Umbilical cord (tissue), 2 donors: ENCODE measurements around the gene BPIFB6. TPM values are rescaled to one million over a fixed set of nuclear protein-coding genes. Genes with fewer than 3 reads are reported as not detected.

Source experiments
- DNase-seq: peaks from one replicate; pipeline ENCODE4 v3.0.0-alpha.2; 2015; ENCODE audit warnings: low spot score
- total RNA-seq: library from RNA; depleted of rRNA; stranded (reverse); fragments of >200 nt; gene quantifications from one replicate; pipeline ENCODE4 v1.2.3, GENCODE V29; 2014; ENCODE audit warnings: low replicate concordance; ENCODE audit not compliant: insufficient read depth

Gene BPIFB6
- total RNA-seq, 1 donor from 2014 or later, result not detected

- no peak for DNase-seq
Observed at GRCh38 chr20:33059741-33060390, 28.4 kb downstream of the BPIFB6 start.

DNA sequence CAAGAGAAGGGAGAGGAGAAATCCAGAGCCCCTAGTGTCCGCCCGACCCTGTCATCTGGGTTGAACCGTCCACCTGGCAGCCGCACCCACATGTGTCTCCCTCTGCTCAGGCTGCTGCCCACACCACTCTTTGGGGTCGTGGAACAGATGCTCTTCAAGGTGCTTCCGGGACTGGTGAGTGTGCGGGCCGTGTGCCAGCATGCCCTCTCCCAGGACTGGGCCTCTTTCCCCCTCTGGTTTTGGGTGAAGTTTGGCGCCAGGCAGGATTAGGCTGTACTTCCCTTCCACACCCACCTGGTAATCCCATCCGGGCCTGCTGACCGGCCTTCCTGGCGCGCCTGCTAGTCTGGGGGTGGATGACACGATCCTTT, 30.2 kb downstream of the BPIFB6 start:
- peak; percentile 5 for DNase-seq

DNA sequence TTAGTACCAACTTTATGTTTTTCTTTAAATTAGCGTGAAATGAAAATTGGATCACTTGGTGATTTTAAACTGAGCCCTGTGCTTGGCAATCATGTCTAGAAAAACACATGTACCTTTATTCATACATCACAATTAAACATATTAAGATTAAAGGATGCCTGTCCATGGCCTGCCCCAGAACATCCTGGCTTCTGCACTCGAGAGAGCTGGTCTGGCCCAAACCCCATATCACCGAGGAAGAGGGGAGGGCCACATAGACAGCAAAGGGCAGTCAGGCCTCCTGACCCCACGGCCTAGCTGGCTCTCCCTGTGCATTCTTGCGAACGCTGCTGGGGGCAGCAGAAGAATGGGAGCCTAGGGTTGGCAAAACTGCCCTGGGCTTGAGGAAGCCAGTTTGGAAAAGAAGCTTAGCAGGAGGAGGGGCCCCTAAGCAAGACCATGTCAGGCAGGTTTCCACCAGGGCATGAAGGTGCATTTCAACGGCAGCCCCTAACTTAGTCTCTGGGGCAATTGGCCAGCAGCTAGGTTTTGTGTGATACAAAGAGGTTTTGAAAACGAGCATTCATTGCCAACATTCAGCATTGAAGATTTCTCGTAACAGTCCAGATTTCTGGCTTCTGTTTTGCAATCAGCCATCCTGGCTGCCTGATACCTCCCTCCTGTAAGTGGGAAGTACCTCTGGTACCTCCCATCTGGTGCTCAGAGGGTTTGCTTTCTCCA, 30.8 kb downstream of the BPIFB6 start:
- no peak for DNase-seq

- DNase-seq, result no peak
Observed at GRCh38 chr20:33062825-33063149, 31.3 kb downstream of the BPIFB6 start.

DNA sequence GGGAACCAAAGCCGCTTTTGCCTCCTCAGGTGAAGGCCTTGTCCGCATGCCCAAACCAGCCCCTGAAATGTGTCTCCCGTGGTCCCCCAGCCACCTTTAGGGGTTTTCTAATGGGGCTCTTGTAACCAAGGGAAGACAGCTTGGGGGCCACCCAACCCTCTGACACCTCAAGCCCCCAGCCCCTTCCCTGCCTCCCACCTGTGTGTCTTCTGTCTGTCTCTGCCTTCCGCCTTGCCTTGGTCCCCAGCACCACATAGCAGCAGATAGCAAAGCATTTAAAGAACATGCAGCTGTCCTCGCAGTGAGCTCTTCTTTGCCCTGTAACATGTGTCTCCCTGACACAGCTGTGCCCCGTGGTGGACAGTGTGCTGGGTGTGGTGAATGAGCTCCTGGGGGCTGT, 31.8 kb downstream of the BPIFB6 start:
- no peak for DNase-seq

- DNase-seq, result no peak
Observed at GRCh38 chr20:33064572-33065287, 33.3 kb downstream of the BPIFB6 start.

- no peak for DNase-seq
Observed at GRCh38 chr20:33065785-33066184, 34.3 kb downstream of the BPIFB6 start.

- DNase-seq, result no peak
Observed at GRCh38 chr20:33067806-33068205, 36.4 kb downstream of the BPIFB6 start.

GRCh38 chr20:33068251-33068939, 36.9 kb downstream of the BPIFB6 start:
- DNase-seq, result no peak

- no peak for DNase-seq
Observed at GRCh38 chr20:33069673-33070072, 38.2 kb downstream of the BPIFB6 start.

DNA sequence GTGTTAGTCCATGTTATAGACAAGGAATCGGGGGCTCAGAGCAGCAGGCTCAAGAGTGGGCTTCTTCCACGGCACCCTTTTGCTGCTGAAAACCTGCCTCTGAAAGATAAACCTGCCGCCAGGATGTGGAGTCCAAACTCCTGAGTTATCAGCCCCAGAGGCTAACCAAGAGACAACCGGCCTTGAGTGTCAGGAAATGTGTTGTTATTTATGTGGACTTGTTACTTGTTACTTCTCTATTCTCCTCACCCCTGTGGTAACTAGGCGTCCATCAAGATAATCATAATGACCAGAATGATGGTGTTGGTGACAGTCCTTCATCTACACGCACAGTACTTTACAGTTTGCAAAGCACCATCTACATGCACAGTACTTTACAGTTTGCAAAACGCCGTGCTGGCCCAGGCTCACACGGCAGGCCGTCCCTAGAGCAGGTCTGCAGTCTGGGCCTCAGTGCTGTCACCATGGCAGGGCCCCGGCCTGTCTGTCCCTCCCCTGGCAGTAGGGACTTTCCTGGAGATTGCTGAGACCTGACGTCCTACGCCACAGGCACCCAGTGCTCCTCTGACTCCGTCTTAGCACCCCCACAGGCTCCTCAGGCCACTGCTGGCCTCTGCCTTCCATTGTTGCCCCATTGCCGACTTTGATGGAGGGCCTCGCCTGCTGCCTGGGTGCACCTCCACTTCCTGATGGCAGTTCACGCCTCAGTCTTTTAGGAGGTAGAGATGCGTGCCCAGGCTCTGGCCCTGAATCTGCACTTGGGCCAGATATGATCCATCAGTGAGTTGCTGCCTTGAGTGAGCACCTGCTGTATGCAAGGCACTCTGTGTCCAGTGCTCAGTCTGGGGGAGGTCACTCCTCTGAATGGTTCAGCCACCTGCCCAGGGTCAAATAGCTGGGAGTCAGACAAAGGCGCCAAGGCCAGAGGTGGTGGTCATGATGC, 38.9 kb downstream of the BPIFB6 start:
- DNase-seq, result no peak

DNA sequence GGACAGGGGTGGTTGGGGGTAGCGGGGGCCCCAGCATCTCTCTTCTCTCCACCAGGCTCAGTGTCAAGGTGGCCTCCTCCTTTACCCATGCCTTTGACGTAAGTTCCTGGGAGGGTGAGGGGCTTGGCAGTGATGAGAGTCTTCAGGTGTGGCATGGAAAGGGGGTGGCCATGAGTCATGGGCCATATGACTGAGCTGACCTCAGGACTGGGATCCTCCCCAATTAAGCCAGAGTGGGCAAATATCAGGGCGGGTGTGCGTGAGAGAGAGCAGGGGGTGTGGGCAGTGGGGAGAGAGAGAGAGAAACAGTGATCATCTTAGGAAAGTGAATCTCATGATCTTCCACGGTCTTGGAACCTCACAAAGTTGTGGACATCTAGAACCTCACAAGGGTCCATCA, 39.8 kb downstream of the BPIFB6 start:
- no peak for DNase-seq

- no peak for DNase-seq
Observed at GRCh38 chr20:33072362-33072761, 40.9 kb downstream of the BPIFB6 start.

DNA sequence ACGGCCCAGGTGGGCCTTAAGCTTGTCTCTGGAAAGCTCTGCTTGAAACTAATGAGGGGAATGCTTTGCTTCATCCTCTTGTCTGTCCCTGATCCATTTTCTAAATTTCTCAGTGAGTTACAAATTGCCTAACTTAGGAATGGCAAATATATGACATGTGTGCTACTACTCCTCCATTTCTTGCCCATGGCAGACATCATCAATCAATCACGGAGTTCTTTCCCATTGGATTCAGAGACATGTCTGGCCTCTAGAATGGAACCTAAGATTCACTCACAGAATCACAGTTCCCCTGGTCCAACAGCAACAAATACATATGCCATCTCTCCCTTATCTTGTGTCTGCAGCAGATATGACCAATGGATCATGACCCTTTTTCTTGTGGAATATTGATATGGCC, 41.4 kb downstream of the BPIFB6 start:
- DNase-seq, result no peak

GRCh38 chr20:33074675-33075074, 43.2 kb downstream of the BPIFB6 start:
- DNase-seq, result no peak

DNA sequence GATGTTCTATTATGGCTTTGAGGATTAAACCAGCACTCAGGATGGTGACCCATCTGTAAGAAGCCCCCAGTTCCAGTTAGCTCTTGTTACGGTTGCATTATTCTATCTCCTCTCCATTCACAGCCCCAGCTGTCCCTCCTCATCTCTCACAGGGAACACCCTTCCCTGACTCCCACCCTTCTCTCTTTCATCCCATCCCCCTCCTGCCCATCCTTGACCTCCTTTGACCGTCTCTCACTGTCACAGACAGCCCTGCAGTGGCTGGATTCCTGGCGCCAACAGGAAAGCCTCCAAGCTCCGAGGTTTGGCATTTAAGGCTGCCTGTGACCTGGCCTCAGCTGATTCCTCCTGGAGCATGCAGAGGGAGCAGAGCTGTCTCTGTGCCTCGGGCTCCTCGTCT, 43.8 kb downstream of the BPIFB6 start:
- DNase-seq, result no peak

- no peak for DNase-seq
Observed at GRCh38 chr20:33076662-33077372, 45.4 kb downstream of the BPIFB6 start.

DNA sequence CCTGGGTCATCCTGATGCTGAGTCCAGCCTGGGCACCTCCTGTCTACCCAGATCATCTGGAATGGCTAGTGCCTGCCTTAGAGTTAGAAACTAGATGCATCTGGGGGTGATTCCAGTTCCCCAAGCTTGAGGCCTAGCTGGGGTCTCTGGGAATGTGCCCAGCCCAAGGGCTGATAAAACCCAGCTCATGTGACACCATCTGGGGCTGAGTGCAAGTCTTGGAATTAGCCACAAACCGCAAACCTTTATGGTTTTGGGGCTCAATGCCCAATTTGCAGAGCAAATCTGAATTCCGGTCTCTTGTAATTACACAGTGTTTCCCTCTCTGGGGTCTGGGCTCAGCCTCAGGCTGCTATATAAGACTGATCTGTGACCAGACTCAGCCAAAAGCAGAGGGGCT, 47.8 kb downstream of the BPIFB6 start, which contains the start of gene BPIFB4:
BPIFB4 (plus strand) TSS at position 385 of the 400 bp plus-strand sequence. CDS start 1,884 bp downstream, outside the sequence.
- DNase-seq, result peak; percentile 14

DNA sequence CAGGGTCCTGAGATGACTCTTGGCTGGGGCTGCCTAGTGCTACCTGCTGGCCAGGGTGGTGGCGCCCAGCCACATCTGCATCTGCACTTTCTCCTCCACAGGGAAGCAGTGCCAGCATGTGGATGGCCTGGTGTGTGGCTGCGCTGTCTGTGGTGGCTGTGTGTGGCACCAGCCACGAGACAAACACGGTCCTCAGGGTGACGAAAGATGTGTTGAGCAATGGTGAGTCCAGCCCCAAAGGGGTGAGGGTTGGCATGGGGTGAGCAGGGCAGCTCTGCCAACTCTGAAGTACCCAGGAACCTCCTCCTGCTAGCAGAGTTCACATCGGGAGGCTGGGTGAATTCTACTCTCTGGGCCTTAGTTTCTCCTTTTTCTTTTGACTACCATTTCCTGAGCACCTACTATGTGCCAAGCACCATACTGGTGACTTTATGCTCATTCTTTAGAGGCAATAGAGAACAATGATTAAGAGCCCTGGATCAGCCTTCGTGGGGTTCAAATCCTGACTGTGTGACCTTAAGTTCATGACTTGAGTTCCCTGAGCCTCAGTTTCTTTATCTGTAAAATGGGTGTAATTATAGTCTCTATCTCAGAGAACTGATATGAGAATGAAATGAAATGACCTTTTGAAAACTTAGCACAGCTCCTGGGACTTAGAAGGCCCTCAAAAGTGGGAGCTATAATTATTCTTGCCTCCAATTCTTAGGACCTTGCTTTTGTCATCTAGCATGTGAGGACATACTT, 50.1 kb downstream of the BPIFB6 start:
- no peak for DNase-seq

- peak; percentile 87 for DNase-seq
Observed at GRCh38 chr20:33082546-33082945, 51.1 kb downstream of the BPIFB6 start.
